ENCODE results near the gene SPRYD3. TPM values are rescaled to one million over a fixed set of nuclear protein-coding genes. Genes with fewer than 3 reads are reported as not detected.

SPRYD3 gene
- total and polyA plus RNA-seq, 2 of the 4 experiments (the other 2 are of a cell fraction), result 25.6 to 27.8 TPM

DNA sequence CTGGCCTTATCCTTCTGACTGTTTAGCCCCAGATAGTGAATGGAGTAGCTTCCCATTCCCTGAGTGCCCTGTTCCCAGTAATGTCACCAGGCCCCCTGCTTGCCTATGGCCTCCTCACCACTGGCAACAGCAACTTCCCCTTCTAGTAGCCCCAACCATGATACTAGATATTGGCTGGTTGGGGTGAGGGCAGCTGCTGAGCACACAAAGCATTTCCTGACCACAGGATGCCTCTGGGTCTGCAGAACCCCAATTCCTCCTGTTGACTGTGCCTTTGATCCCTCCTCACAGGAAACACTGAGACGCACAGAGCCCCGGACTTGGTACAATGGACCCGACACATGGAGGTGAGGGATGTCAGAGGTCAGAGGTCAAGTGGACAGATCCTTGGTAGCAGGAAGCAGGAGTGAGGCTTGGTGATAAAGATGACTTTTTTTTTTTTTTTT, 24.7 kb upstream of the SPRYD3 start:
- Histone ChIP-seq H4K8ac (ENCODE audit: low read depth in 2 of 2, low read length in 2 of 2) (peak overlapping the region in 1 of 2 experiments; percentile 37; a peak in 1 of 4 replicates), H3K9me1 (ENCODE audit: insufficient read depth, low read length) (no peaks in the 10 kb centered on the region), H3K9me3 (ENCODE audit: control insufficient read depth, insufficient read depth, low read length) (no peaks in the 10 kb centered on the region), H3K23ac (ENCODE audit: low read depth, low read length) (no peak overlapping the region), H4K91ac (ENCODE audit: insufficient read depth, low read depth, low read length) (no peak overlapping the region; the same call in 1 of the 2 replicates), H3K18ac (ENCODE audit: low read depth, low read length) (no peak overlapping the region), H2AFZ (replicated peaks; ENCODE audit: low read length, poor library complexity) (no peak overlapping the region), H3K36me3 (ENCODE audit: control insufficient read depth, insufficient read depth, low read length) (peaks cover 7% of the 10 kb centered on the region; the same call in 1 of the 2 replicates), H2BK5ac (ENCODE audit: low read depth, low read length, poor library complexity, severe bottlenecking) (no peak overlapping the region), H3K4me3 (ENCODE audit: insufficient read depth, low read depth, low read length) (no peak overlapping the region), H2AK9ac (replicated peaks; ENCODE audit: low read depth, low read length, poor library complexity) (no peak overlapping the region), H2AK5ac (ENCODE audit: low read depth, low read length) (peak overlapping the region; percentile 49; the same call in 1 of the 2 replicates), H2BK15ac (ENCODE audit: low read depth, low read length) (no peak overlapping the region), H2BK20ac (ENCODE audit: low read depth, low read length) (no peak overlapping the region), H3K27me3 (ENCODE audit: control insufficient read depth, insufficient read depth, low read length) (no peaks in the 10 kb centered on the region), H2BK120ac (ENCODE audit: low read depth, low read length) (no peak overlapping the region), H4K20me1 (ENCODE audit: insufficient read depth, low read length) (no peaks in the 10 kb centered on the region), H3K27ac (ENCODE audit: insufficient read depth, low read length) (no peak overlapping the region), H3K79me1 (ENCODE audit: low read depth in 1 of 2, low read length in 2 of 2) (peaks cover 0 to 8% of the 10 kb centered on the region in 2 experiments; a peak in 1 of 4 replicates), H3K9ac (ENCODE audit: low read depth, low read length) (no peak overlapping the region), H3K14ac (replicated peaks; ENCODE audit: low read depth, low read length) (no peak overlapping the region), H3K56ac (ENCODE audit: extremely low read depth, insufficient read depth, low read length) (no peak overlapping the region), H3K4me2 (ENCODE audit: low read depth, low read length) (no peak overlapping the region), H3K4ac (ENCODE audit: low read depth, low read length) (no peak overlapping the region), H4K5ac (ENCODE audit: low read depth, low read length) (no peak overlapping the region), H3K4me1 (ENCODE audit: control insufficient read depth, insufficient read depth, low read length) (peaks cover 7% of the 10 kb centered on the region)
- intact Hi-C loops (cut with micrococcal nuclease), result no loop called here
- TF ChIP-seq, protein P1, sequence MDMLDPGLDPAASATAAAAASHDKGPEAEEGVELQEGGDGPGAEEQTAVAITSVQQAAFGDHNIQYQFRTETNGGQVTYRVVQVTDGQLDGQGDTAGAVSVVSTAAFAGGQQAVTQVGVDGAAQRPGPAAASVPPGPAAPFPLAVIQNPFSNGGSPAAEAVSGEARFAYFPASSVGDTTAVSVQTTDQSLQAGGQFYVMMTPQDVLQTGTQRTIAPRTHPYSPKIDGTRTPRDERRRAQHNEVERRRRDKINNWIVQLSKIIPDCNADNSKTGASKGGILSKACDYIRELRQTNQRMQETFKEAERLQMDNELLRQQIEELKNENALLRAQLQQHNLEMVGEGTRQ (IDR thresholded peaks at IDR 0.05; ENCODE audit: low read depth, low read length), result no peak
- TF ChIP-seq POLR2A (IDR thresholded peaks at IDR 0.05; ENCODE audit: low read depth, low read length) (no peak), CHD1 (IDR thresholded peaks at IDR 0.05; ENCODE audit: low read depth, low read length) (no peak), CEBPB (IDR thresholded peaks at IDR 0.05; ENCODE audit: low read depth, low read length) (no peak), NFE2L2 (IDR thresholded peaks at IDR 0.05; ENCODE audit: low read depth, low read length) (no peak), MXI1 (IDR thresholded peaks at IDR 0.05; ENCODE audit: borderline replicate concordance, low read depth, low read length) (no peak)
- TF ChIP-seq, protein P2, sequence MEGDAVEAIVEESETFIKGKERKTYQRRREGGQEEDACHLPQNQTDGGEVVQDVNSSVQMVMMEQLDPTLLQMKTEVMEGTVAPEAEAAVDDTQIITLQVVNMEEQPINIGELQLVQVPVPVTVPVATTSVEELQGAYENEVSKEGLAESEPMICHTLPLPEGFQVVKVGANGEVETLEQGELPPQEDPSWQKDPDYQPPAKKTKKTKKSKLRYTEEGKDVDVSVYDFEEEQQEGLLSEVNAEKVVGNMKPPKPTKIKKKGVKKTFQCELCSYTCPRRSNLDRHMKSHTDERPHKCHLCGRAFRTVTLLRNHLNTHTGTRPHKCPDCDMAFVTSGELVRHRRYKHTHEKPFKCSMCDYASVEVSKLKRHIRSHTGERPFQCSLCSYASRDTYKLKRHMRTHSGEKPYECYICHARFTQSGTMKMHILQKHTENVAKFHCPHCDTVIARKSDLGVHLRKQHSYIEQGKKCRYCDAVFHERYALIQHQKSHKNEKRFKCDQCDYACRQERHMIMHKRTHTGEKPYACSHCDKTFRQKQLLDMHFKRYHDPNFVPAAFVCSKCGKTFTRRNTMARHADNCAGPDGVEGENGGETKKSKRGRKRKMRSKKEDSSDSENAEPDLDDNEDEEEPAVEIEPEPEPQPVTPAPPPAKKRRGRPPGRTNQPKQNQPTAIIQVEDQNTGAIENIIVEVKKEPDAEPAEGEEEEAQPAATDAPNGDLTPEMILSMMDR (conservative IDR thresholded peaks at IDR 0.05; ENCODE audit: low read depth, low read length), result no peak
- DNase-seq, result no peak
- BruUV-seq (replicated peaks), result no TSS peak
- POLR2A ChIA-PET (ENCODE audit: unreplicated experiment), result no interaction called here
- in situ Hi-C loops (cut with MboI; ENCODE audit: low sequenced_read_pairs), result no loop called here
- CTCF ChIA-PET, result interaction anchor here (0.7 to 3.7 kb wide), 2 partner anchors 38 to 110 kb away, joined by 8 to 21 read pairs; no protein-coding TSS in a partner anchor
- WGBS, 2 experiments (ENCODE audit: extremely low coverage in 2 of 2, insufficient read length in 1 of 2), result no CpG with 5 or more reads among the region's 3 CpGs
- dilution Hi-C loops (cut with HindIII; ENCODE audit: low sequenced_read_pairs, unreplicated experiment), result no loop called here
- no peak for ATAC-seq (ENCODE audit: low read depth)

All from IMR-90 (cell line).